Hematopoietic multipotent progenitor cell treated with erythropoietin and hydrocortisone succinate and interleukin-3 and kit ligand, for 4 days (in vitro differentiated cells): ENCODE results near the gene ANO3.

Experiments
- DNase-seq: peaks from one replicate; pipeline ENCODE4 v3.0.0-alpha.2; 2015

Gene ANO3

DNA sequence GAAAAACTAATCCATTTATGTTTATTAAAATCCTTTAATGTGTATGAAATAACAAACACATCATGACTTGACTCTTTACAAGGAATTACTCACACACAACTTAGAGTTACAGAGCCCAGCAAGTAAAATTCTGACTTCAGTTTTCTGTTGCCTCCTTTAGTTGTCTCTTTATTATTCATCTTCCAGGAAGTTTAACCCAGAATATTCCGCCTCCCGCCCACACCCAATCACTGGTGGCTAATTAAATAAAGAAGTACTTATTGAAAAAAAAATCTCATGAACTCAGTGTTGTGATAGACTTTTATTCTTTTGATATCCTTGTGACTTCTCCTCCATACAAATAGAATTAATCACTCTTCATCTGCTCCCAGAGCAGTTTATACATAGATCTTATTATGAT is 178.2 kb downstream of the ANO3 start:
- no peak for DNase-seq

DNA sequence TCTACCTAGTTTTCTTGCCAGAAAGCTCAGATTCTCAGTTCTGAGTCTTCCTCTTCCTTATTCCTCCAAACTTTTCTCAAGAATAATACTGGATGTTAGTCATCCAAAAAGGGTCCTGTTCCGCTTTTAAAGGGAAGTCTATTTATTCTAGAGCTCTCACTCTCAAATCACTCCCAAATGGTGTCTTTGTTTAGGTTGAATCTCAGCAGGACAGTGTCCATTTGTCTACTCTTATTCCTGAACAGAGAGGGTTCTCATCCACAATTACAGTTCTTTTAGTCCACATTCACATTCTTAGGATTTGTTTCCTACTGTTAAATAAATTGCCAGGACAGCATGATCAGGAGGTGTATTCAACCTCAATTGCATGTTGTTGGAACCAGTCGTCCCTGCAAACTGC is 178.8 kb downstream of the ANO3 start:
- DNase-seq: no peak

DNA sequence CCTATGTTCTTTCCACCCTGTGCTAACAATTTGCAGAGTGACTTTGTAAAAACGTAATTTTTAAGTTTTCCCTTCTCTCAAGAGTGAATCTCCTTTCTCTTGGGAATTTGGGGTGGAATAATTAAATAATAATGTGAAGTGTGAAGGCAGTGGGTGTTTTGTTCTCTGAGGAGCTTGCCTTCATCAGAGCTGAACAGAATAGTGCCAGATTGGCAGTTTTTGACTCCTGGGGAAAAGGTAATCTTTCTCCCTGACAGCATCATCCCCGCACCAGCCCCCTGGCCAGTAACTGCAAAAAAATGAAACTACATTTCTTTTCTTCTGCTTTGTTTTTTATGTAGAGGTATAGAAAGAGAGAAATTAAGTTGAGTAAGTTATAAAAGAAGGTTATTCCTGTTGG is 180.3 kb downstream of the ANO3 start:
- DNase-seq: no peak

DNA sequence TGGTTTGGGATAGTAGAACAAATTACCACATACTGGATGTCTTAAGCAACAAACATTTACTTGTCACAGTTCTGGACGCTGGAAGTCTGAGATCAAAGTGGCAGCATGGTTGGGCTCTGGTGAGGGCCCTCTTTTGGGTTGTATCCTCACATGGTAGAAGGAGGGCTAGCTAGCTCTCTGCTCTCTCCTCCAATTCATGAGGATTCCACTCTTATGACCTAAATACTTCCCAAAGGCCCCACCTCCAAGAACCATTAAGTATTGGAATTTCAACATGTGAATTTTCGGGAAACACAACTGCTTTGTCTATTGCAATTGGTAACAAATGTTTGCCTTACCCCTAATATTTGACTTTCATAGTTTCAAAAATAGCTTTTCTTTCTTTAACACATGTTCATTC is 187.5 kb downstream of the ANO3 start:
- no peak for DNase-seq

DNA sequence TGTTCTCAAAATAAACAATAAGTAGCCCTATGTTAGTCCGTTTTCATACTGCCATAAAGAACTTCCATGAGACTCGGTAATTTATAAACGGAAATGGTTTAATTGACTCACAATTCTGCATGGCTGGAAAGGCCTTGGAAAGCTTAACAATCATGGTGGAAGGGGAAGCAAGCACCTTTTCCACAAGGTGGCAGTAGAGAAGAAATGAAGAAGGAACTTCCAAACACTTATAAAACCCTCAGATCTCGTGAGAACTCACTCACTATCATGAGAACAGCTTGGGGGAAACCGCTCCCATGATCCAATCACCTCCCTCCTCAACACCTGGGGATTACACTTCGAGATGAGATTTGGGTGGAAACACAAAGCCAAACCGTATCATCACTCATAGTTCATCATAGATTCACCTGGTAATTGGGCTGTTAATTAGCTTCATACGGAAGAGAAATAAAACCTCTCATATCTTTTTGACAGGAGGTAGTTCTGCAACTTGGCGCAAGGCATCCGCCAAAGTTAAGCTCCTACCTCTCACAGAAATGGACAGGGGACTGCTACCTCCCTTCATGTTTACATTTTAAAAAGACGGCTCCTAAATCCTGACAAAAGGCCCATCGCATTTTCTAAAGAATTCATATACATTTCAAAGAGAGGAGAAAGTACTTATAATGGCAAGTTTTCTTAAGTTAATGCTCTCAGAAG is 191.1 kb downstream of the ANO3 start:
- DNase-seq: peak; percentile 38

DNA sequence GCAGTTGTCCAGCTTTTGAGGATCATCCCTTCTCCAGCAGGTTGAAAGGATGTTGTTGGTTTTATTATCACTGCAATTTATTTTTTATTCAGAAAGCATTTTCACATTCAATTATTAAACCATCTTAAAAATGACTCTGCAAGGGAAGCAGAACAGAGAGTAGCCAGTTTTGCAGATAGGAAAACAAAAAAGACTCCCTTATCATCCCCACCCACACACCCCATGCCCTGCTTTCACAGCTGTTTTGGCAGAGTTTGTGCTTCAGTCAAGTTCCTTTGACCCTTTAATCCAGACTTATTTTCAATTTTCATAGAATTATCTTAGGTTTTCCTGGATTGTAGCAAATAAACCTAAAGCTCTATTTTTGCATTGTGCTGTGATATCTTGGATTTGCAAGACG is 195.8 kb downstream of the ANO3 start:
- DNase-seq: no peak

DNA sequence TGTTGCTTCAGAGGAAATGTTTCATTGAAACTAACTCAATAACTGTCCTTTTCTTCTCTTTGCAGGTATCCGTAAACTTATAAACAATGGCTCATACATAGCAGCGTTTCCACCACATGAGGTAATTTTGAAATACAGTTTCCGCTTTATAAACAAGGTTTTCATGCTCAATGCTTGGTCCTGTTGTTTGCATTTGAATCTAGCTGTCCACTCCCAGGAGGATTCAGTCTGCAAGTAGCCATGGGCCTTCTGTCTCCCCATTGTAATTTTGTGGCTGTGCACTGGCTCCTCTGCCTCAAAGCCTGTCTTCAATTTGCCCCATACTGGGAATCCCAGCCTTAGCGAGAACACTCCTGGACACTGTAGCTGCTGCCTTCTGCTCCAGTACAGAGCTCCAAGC is 205.4 kb downstream of the ANO3 start:
- no peak for DNase-seq

DNA sequence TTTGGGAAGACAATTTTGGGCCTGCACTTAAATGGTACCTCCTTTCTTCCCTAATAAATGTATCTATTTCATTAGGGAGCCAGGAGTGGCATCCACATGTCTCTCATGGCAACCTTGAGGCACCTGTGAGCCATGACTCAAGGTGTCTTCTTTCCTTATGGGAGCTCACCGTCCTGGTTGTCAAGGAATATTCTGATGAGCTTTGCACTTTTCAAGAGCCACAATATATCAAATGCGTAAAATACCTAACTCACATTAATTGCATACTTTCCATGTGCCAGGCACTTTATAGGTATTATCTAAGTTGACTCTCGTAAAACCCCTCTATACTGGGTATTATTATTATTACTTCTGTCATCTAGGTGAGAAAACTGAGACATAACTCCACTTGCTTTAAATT is 207.6 kb downstream of the ANO3 start:
- no peak for DNase-seq

DNA sequence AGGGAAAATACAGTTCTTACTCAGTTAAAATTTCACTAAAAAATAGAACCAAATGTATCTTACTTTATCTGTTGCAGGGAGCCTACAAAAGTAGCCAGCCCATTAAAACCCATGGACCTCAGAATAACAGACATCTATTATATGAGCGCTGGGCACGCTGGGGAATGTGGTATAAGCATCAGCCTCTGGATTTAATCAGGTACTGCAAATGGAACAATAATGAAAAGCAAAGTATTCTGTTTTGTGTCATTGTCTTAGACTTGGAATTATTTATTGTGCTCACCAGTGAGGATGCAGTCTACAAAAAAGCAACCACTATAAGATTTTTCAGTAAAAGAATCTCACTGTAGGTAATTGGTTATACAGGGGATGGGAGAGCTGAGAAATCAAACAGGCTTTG is 209.9 kb downstream of the ANO3 start:
- DNase-seq: no peak

DNA sequence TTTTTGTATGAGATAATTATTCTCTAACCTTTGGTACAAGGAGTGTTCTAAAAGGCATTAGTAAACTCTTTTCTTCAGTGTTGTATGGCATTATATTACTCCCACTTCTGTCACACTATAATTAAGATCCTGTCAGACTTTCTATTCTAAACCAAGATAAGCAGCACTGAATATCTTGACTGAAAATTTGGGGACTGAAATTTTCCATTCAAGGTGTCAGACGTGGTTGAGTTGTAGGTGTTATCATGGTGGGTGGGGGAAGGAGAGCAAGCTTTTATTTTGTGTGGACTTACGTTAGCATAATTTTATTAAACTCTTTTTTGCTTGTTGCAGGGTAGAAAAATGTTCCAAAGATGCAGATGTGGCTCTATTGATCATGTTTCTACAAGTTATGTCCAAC is 217.2 kb downstream of the ANO3 start:
- DNase-seq: no peak

DNA sequence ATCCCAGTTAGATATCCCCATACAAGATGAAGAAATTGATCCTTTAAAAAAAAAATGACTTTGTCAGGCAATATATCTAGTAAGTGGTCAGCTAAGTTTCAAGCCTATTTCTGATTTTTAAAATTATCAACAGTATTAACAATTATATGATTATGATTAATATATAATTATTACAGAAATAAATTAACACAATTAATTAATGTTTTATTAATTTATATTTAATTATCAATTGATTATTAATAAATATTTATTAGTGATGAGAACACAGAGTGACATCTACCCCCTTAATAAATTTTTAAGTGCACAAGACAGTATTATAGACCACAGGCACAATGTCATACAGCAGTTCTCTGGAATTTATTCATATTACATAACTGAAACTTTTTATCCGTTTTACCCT is 218.1 kb downstream of the ANO3 start:
- no peak for DNase-seq

DNA sequence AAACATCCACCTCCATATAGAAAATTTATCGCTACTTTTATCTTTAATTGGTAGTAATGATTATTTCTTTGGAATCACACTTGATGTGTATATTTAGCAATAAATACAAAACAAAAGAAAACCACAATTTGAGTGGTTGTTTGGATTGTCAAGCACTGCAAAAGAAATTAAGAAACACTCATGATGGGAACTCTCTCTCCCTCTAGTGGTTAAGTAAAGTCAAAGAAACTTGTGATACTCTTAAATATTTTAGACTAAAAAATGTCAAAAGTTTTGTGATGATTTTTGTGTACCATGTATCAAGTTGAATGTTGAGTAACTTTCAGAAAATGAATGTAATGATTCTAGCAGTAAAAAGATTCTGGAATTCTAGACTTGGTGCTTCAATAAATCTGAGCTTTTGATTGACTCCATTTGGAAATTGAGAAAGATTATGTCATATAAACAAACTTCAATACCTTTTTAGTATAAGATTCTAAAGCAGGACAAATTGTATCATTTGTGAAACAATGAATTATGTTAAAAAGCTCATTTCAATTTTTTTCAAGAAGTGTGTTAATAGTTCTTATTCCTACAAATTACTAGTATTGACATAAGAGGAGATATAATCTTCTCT is 219.4 kb downstream of the ANO3 start:
- peak; percentile 1 for DNase-seq

DNA sequence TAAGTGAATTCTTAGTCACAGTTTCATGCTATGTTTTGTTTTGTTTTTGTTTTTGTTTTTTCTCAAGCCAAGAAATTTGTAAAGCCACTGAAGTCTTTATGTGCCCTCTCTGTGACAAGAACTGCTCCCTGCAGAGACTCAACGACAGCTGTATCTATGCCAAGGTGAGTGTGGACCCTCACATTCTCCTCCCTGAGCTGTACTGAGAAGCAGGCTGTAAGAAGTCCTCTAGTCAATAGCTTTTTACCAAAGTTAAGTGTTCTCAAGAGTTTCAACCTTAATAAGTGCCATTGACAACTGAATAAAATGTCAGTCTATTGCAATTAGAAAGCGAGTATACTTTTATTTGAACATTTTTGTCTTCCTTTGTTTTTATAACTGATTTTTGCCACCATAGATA is 221.3 kb downstream of the ANO3 start:
- no peak for DNase-seq

DNA sequence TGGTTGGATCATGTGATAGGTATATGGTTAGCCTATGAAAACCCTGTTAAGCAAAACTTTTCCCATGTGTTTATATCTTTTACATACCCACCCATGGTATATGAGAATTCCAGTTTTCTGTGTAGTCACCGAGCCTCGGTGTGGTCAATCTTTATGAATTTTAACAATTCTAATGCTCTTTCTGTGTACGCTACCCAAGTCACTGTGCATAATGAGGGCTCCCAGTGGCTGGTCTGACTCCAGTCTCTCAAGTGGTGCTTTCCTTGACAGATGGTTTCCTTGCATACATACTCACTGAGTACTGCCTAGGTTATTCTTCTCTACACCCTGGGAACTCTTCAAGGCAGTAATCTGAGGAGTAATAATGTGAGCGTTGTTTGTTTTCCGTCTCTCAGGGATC is 222.5 kb downstream of the ANO3 start:
- no peak for DNase-seq

DNA sequence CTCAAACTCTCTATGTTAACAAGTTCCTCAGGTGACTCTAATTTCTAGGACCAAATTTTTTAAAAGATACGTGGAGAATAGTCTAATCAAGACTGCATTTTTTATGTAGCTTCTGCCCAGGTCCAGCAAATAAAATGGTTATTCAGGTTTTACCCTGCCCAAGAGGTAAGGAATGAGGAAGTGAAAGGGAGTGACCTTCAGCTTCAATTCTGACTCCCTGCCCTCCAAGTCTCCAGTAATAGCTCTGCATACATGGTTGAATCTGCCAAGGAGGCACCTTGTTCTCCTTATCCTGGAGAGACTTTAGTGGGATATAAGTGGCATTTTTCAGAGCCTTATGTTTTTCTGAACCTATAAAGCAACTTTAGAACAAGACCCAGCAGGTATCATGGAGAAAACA is 224.7 kb downstream of the ANO3 start:
- DNase-seq: no peak

DNA sequence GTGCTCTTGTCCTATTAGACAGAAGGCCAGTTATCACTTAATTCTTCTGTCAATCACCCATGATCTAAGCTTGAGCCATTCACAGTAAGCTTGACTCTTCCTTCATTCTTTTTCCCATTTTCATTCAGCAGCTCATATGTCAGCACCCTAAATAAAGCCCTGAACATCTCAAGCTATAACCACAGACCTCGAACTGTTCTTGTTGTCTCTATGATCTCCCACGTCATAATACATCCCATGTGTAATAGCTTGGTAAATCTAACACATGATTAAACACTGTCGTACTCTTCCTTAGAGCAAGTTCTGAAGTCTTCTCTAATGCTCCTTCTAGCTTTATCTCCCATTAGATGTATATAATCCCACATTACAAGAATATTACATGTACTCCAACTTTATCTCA is 225.7 kb downstream of the ANO3 start:
- no peak for DNase-seq

DNA sequence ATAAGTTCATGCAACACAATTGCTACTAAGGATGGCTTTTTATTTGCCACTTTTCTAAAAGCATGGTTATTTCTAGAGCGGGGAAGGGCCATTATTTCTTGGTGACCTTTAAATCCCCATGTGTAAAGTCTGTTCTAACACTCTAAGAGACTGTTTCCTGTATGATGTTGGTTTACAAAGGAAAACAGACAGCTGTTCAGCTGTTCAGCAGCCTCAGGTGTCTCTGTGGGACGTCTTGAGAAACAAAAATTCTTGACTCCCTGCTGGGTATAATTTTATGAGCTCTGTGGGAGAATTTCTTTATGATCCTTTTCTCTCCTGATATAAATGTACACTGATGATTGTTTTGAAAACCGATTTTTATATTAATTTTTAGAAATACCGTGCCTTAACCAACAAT is 226.3 kb downstream of the ANO3 start:
- no peak for DNase-seq

DNA sequence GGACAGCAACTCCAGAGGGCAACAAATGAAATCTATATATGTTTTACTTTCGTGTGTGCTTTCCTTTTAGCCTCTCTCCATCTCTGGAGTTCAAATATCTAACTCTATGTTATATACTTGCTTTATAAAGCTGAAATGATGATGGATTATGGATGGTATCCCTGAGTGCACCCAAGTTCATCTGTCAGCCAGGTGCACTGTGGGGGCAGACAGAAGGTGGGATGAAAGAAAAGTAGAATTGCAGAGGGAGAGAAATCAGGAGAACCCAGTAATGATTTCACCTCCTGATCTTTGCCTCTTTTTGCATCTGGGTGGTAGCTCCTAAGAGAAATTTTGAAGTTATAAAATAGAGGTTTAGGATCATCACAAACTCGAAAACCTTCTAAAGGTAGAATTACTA is 237.7 kb downstream of the ANO3 start:
- DNase-seq: no peak

DNA sequence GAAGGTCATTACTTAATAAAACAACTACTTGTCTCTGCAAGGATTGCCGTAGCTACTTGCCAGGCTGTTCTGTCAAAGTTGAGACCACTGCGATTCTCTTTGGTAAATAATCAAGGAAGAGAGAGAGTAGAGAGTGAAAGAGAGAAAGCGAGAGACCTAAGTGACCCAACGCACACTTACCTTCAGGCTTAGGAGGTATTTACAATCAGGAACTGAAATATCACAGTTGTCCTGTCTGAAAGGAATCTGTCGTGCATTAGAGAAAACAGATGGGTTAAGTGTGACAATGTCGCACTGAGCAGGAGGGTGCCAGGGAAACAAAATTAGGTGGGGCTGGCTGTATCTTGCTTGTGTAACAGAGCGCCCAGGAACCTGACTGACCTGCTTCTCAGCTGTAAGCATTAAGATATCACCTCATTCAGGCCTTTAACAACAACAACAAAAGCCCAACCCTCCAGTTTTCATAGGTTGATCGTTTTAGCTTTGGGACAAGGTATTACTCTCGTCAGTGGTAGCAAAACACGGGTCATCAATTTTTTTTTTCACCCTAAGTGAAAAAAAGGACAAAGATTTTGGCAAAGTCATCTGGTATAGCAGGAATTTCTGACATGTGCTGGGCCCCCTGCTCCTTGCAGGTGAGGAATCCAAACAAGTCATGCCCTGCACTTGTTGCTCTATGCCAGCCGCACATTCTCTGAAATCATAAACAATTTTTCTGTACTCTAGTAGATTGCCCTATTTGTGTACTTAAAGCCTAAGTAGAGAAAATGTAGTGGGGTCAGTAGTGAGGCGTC is 240.1 kb downstream of the ANO3 start, which contains the start of gene MUC15:
Gene MUC15 (minus strand): TSS at position 403 of the 794 bp plus-strand sequence. CDS start 5,169 bp downstream, outside the sequence.
- DNase-seq: no peak

DNA sequence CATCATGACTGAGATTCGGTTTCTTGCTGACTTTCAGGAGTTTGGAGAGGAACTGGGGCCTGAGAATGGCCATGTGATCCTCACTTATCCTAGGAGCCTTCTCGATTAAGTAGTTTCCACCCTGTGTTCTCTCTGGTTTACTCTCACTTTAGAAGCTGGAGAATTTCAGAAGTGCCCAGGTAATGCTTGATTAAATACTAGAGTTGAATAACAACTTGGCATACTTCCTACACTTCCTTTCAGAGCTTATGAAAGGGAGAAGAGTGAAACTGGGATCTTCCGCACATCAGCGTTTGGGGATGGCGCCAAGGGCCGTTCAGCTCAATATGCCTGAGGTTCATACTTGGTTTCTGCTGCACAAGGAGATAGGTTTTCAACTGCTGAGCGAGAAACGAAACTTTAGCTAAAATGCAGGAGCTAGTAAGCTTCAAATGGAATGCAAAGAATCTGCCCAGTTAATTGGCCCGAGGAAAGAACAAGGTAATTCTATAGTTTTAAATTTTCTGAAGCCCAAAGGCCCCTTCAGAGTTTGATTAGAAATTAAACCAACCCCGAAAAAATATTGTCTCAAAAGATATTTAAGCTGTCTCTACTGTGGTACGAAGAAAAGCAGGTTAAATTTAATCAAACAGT is 241.0 kb downstream of the ANO3 start:
- no peak for DNase-seq

DNA sequence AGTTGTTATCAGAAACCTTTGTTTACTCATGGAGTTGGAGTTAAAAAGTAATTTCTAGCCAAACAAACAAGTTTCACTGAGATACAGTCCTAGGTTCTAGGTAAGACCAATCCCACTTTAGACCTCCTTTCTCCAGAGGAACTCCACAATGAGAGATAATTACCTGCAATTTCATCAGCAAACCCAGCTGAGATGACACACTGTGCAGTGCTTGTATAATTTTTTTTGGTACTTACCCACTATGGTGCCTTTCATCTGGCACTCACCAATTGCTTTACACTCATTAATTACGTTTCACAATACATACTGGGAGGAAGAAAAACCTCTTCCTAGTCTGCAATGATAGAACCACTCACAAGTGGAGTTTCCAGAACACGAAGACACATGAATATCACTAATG is 242.0 kb downstream of the ANO3 start:
- no peak for DNase-seq

DNA sequence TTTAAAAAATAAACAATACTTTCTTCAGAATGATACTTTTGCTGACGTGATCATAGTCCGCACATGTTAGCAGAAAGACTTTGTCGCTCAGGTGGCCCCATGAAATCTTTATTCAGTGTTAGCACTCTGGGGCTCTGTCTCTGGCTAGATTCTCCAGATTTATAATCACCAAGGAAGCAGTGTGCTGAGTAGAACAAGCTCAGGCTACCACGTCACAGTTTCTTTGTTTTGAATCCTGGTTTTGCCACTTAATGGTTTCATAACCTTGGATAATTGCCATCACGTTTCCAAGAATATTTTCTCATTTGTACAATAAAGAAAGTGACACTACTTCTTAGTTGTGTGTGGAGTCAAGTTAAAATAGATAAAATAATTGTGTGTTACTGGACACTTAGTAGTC is 244.0 kb downstream of the ANO3 start:
- DNase-seq: no peak

DNA sequence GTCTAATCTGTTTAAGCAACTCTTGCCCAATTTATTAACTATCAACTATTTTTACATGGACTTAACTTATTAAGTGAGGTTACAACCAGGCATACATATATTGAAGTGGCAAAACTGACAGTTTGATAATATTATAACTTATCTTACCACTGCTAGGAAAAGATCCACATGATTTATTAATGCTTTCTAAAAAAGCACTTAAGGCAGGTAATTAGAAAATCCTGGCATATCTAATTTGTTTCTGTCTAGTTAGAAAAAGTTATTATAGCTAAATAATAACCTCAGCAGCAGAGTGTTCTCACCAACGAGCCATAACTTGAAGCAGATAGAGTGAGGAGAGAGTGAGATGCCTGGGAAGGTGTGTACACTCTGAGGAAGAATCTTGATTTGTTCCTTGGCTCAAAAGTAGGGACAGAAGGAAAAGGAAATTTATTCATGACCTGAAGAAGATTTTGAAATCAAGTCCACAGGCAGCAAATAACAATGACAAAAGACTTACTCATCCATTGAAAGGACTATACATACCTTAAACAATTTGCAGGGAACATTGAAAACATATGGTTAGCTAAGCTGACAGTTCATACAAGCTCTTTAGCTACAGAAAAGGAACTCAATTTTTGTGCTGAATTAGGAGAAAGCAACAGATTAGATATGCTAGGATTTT is 247.2 kb downstream of the ANO3 start:
- DNase-seq: no peak
